Heart right ventricle (tissue), 16 donors: Measurements from ENCODE around the gene SRL. TPM values are rescaled to one million over a fixed set of nuclear protein-coding genes. Genes with fewer than 3 reads are reported as not detected.

Source experiments
- ATAC-seq, 8 donors: fragments of 200-7000 bp; cut with Tn5 transposase; one replicate each; pipeline ENCODE4 v1.9.1; 2020; ENCODE audit warnings: mild to moderate bottlenecking in 8 of 8, moderate library complexity in 8 of 8, moderate number of reproducible peaks in 1 of 8
- DNase-seq, 2 donors: peaks; one replicate each; pipeline ENCODE4 v3.0.0-alpha.2; 2020
- H3K27ac ChIP-seq, 10 donors: fragments of 200-600 bp; sonication (generic) in 2 of 10; one replicate each; pipeline versions ENCODE4 v1.5.0 to v1.8.0; 2020 to 2022; ENCODE audit warnings: mild to moderate bottlenecking in 3 of 10
- H3K27me3 ChIP-seq, 7 donors: fragments of 200-600 bp; one replicate each; pipeline ENCODE4 v1.8.0; 2021 to 2022; ENCODE audit warnings: mild to moderate bottlenecking in 2 of 7
- H3K36me3 ChIP-seq, 9 donors: fragments of 200-600 bp; sonication (generic) in 1 of 9; one replicate each; pipeline versions ENCODE4 v1.5.0 to v1.8.0; 2020 to 2022; ENCODE audit warnings: mild to moderate bottlenecking in 2 of 9
- H3K4me1 ChIP-seq, 9 donors: fragments of 200-600 bp; sonication (generic) in 1 of 9; one replicate each; pipeline versions ENCODE4 v1.5.0 to v1.8.0; 2020 to 2022; ENCODE audit warnings: mild to moderate bottlenecking in 4 of 9
- H3K4me3 ChIP-seq, 10 donors: fragments of 200-600 bp; sonication (generic) in 2 of 10; one replicate each; pipeline versions ENCODE4 v1.5.0 to v1.8.0; 2020 to 2022; ENCODE audit warnings: mild to moderate bottlenecking in 7 of 10, moderate library complexity in 2 of 10
- H3K9me3 ChIP-seq, 11 donors: fragments of 200-600 bp in 10 of 11; sonication (generic) in 2 of 11; one replicate each; pipeline versions ENCODE4 v1.5.0 to v1.8.0; 2013 to 2022; ENCODE audit warnings: mild to moderate bottlenecking in 2 of 11, control low read depth in 1 of 11, moderate library complexity in 1 of 11
- CTCF ChIP-seq, 9 donors: fragments of 200-600 bp; sonication (generic) in 2 of 9; IDR thresholded peaks; one replicate each; pipeline versions ENCODE4 v1.5.0 to v1.8.0; 2021 to 2022; ENCODE audit warnings: antibody characterized with exemption in 9 of 9, mild to moderate bottlenecking in 5 of 9, moderate library complexity in 1 of 9
- WGBS, 2 donors: extraction: QIAGEN DNeasy Blood & Tissue Kit; methylation state at CpG; one replicate each; pipeline ENCODE4 v1.1.7; 2013; ENCODE audit warnings: inconsistent platforms in 1 of 2; 5-methylcytosine and 5-hydroxymethylcytosine counted together
- intact Hi-C, 10 donors: fragments of 100-400 bp; cut with DNase I; formaldehyde crosslinking; loops; one replicate each; pipeline versions ENCODE4 v1.11.1 to v1.14.2; 2022
- polyA plus RNA-seq, 2 donors: library from polyadenylated mRNA; stranded (reverse); fragments of 200-250 nt; gene quantifications; one replicate each; pipeline ENCODE4 v1.2.3, GENCODE V29; 2013
- total RNA-seq, 10 donors: library from RNA; stranded (reverse); fragmentation: NEBNext Ultra II Directional in 3 of 10; extraction: Animal tissue kit (Norgen Biotek cat#: 25700) in 3 of 10; gene quantifications; one replicate each; pipeline versions ENCODE4 v1.2.1 to v1.2.4, GENCODE V29; 2021 to 2023
- donor health status: Arrhythmogenic right ventricular cardiomyopathy.
- donor health status: ischemic (EF 13 %, LVEDD 7.1; RV severe dilation, severe dysfunction).
- donor health status: healthy with polysubstance abuse.
- donor health status: DM: no; HTN: yes; CAD: no.
- donor health status: DM: no; HTN: no; CAD: no.
- donor health status: ischemic (EF 25% LVEDD 6.9; RV normal size, moderate dysfunction).
- donor health status: ischemic (EF 25% LVEDD 5.7; RV mildly dilated, moderate dysfunction).
- donor health status: healthy.
- donor health status: DM: yes; HTN: yes; CAD: no.
- donor health status: Ischemic cardiomyopathy.
- donor health status: ischemic (EF 35%, LVEDD 5.7; RV mildly dilated, moderate dysfunction).
- donor health status: nonischemic (EF 11% LVEDD 7.7; RV severe dilation, severe dysfunction).
- donor health status: DM: yes; HTN: yes; CAD: no.
- donor health status: PGD.
- donor health status: ischemic (EF 29% LVEDD 5.4; RV normal size, mild dysfunction).
- donor health status: nonischemic (EF 23%, LVEDD 6.1; RV moderate dilation, normal function).

Gene SRL
- total and polyA plus RNA-seq, 12 donors, result 161 to 587 (median 478) TPM

- DNase-seq (no peak), ATAC-seq (peak in 3 of 8 donors; percentile 2 to 5 (median 3))
- peaks cover 0 to 34% (median 0%) of the 10 kb centered on the region in 9 donors for H3K36me3 ChIP-seq
- no peaks in the 10 kb centered on the region for H3K27me3 ChIP-seq
- H3K4me3 ChIP-seq, result no peak overlapping the region
- intact Hi-C loops, result loop anchor here in 5 of 10 donors (5.0 to 10.0 kb wide), 3 partner anchors 36 to 198 kb away; partner anchors contain the start of gene SRL (in 3 of the 5)
- WGBS, 2 donors, result 53 to 64% methylated on average over 10 of the region's 10 CpGs
- H3K9me3 ChIP-seq, result no peaks in the 10 kb centered on the region
- peak overlapping the region in 8 of 10 donors; percentile 33 to 84 (median 56) for H3K27ac ChIP-seq
- TF ChIP-seq CTCF (IDR thresholded peaks at IDR 0.05), result no peak
- H3K4me1 ChIP-seq, result peaks cover 21 to 70% (median 47%) of the 10 kb centered on the region in 9 donors
Observed at GRCh38 chr16:4206680-4207079, 35.2 kb downstream of the SRL start.

- H3K4me3 ChIP-seq, result no peak overlapping the region
- ATAC-seq (peak; percentile 11 to 48 (median 32)), DNase-seq (no peak)
- 57 to 66% methylated on average over 8 of the region's 8 CpGs for WGBS, 2 donors
- peaks cover 20 to 65% (median 46%) of the 10 kb centered on the region in 9 donors for H3K4me1 ChIP-seq
- peaks cover 0 to 38% (median 0%) of the 10 kb centered on the region in 9 donors for H3K36me3 ChIP-seq
- H3K9me3 ChIP-seq, result no peaks in the 10 kb centered on the region
- intact Hi-C loops, result loop anchor here in 5 of 10 donors (5.0 to 10.0 kb wide), 3 partner anchors 36 to 199 kb away; partner anchors contain the start of gene SRL (in 3 of the 5)
- no peaks in the 10 kb centered on the region for H3K27me3 ChIP-seq
- H3K27ac ChIP-seq, result peak overlapping the region in 8 of 10 donors; percentile 33 to 84 (median 56)
- TF ChIP-seq CTCF (IDR thresholded peaks at IDR 0.05), result no peak
Observed at GRCh38 chr16:4205971-4206370, 35.9 kb downstream of the SRL start.

- Histone ChIP-seq H3K9me3 (no peaks in the 10 kb centered on the region), H3K36me3 (peaks cover 0 to 34% (median 0%) of the 10 kb centered on the region in 9 donors), H3K27me3 (no peaks in the 10 kb centered on the region), H3K27ac (peak overlapping the region in 1 of 10 donors; percentile 15), H3K4me1 (peaks cover 19 to 62% (median 45%) of the 10 kb centered on the region in 9 donors), H3K4me3 (no peak overlapping the region)
- ATAC-seq (no peak), DNase-seq (no peak)
- 81 to 83% methylated on average over 9 of the region's 9 CpGs for WGBS, 2 donors
- TF ChIP-seq CTCF (IDR thresholded peaks at IDR 0.05), result no peak
- intact Hi-C loops, result loop anchor here in 8 of 10 donors (5.0 to 10.0 kb wide), 5 partner anchors 48 to 200 kb away; no protein-coding TSS in a partner anchor
Observed at GRCh38 chr16:4204521-4204920, 37.4 kb downstream of the SRL start.

- Histone ChIP-seq H3K27ac (peak overlapping the region in 1 of 10 donors; percentile 3), H3K4me3 (no peak overlapping the region), H3K36me3 (peaks cover 0 to 36% (median 0%) of the 10 kb centered on the region in 9 donors), H3K4me1 (peaks cover 14 to 55% (median 40%) of the 10 kb centered on the region in 9 donors), H3K27me3 (no peaks in the 10 kb centered on the region), H3K9me3 (no peaks in the 10 kb centered on the region)
- WGBS, 2 donors, result 80 to 86% methylated on average over 11 of the region's 11 CpGs
- TF ChIP-seq CTCF (IDR thresholded peaks at IDR 0.05), result no peak
- intact Hi-C loops, result loop anchor here in 8 of 10 donors (5.0 to 10.0 kb wide), 5 partner anchors 49 to 201 kb away; no protein-coding TSS in a partner anchor
- no peak for ATAC-seq
- no peak for DNase-seq
Observed at GRCh38 chr16:4203748-4204147, 38.1 kb downstream of the SRL start.
